Measurements from ENCODE around the gene FAM163B.

FAM163B gene

DNA sequence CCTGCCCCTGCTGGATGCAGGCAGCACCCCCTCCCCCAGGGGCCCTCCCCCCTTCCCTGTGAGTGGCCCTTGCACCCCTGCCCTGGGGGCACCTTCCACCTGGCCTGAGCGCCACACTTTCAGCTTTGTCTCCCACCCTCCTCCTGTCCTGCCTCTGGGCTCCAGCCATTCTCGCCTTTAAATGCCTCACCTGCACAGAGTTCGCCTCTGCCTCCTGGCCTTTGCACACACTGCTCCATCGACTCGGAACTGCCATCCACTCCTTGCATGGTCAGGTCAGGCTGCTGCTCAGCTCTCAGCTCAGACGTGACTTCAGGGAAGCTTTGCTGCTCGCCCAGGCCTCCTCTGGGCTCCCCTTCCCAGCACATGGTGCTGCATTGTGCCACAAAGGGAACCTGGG, 10.2 kb downstream of the FAM163B start:
- H3K9me3 Mint-ChIP-seq: peaks cover 18% of the 10 kb centered on the region
- no peaks in the 10 kb centered on the region for H3K4me1 Mint-ChIP-seq
- H3K4me3 Mint-ChIP-seq: no peak overlapping the region
- no peak overlapping the region for H3K27ac Mint-ChIP-seq
- peaks cover 6% of the 10 kb centered on the region for H3K36me3 Mint-ChIP-seq (ENCODE audit: low read depth)
- H3K27me3 Mint-ChIP-seq (ENCODE audit: low read depth): peaks cover 16% of the 10 kb centered on the region
- TF ChIP-seq, protein P1, sequence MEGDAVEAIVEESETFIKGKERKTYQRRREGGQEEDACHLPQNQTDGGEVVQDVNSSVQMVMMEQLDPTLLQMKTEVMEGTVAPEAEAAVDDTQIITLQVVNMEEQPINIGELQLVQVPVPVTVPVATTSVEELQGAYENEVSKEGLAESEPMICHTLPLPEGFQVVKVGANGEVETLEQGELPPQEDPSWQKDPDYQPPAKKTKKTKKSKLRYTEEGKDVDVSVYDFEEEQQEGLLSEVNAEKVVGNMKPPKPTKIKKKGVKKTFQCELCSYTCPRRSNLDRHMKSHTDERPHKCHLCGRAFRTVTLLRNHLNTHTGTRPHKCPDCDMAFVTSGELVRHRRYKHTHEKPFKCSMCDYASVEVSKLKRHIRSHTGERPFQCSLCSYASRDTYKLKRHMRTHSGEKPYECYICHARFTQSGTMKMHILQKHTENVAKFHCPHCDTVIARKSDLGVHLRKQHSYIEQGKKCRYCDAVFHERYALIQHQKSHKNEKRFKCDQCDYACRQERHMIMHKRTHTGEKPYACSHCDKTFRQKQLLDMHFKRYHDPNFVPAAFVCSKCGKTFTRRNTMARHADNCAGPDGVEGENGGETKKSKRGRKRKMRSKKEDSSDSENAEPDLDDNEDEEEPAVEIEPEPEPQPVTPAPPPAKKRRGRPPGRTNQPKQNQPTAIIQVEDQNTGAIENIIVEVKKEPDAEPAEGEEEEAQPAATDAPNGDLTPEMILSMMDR (IDR thresholded peaks at IDR 0.05; ENCODE audit: unreplicated experiment in 3 of 3): no peak

DNA sequence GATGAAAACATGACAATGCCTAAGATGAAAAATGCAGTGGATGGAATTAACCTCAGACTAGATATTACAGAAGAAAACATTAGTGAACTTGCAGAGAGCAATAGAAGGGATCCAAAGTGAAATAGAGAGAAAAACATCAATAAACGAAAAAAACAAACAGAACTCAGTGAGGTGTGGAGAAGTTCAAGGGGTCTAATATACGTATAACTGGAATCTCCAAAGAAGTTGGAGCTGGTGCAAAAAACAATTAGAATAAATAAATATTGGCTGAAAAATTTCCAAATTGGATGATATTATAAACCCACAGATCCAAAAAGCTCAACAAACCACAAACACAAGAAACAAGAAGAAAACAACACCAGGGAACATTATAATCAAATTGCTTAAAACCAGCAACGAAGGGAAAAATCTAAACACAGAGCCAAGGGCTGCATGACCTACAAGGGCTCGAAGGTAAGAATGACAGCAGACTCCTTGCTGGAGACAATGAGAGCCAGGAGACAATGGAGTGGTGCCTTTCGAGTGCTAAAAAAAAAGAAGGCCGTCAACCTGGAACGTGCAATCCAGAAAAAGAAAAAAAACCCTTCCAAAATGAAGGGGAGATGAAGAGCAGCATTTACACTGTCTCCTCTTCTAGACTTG, 11.8 kb downstream of the FAM163B start:
- no peaks in the 10 kb centered on the region for H3K4me1 Mint-ChIP-seq
- H3K9me3 Mint-ChIP-seq: peaks cover 18% of the 10 kb centered on the region
- H3K4me3 Mint-ChIP-seq: no peak overlapping the region
- TF ChIP-seq, protein P1 (IDR thresholded peaks at IDR 0.05; ENCODE audit: unreplicated experiment in 3 of 3): no peak
- no peak overlapping the region for H3K27ac Mint-ChIP-seq
- H3K27me3 Mint-ChIP-seq (ENCODE audit: low read depth): peaks cover 14% of the 10 kb centered on the region
- H3K36me3 Mint-ChIP-seq (ENCODE audit: low read depth): peaks cover 6% of the 10 kb centered on the region

DNA sequence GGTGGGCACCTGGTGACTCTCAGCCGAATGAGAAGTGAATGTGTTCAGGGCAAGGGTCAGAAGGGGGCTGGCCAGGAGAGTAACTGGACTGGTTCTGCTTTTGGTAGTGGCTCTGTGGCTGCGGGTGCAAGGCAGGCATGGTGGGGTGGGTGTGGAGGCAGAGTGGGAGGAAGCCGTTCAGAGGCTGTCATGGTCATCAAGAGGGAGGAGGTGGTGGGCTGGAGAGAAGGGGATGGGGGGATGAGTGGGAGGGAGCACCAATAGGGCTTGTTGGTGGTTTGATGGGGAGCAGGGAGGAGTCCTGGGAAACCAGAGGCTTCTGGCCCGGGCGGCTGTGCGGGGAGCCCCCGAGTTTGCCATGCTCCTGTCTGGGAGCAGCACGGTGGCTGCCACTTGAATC, 13.3 kb downstream of the FAM163B start:
- Mint-ChIP-seq H3K27me3 (ENCODE audit: low read depth) (peaks cover 10% of the 10 kb centered on the region), H3K4me1 (no peaks in the 10 kb centered on the region), H3K4me3 (no peak overlapping the region), H3K9me3 (peaks cover 18% of the 10 kb centered on the region), H3K36me3 (ENCODE audit: low read depth) (peaks cover 6% of the 10 kb centered on the region), H3K27ac (no peak overlapping the region)
- TF ChIP-seq, protein P1 (IDR thresholded peaks at IDR 0.05; ENCODE audit: unreplicated experiment in 3 of 3): no peak

DNA sequence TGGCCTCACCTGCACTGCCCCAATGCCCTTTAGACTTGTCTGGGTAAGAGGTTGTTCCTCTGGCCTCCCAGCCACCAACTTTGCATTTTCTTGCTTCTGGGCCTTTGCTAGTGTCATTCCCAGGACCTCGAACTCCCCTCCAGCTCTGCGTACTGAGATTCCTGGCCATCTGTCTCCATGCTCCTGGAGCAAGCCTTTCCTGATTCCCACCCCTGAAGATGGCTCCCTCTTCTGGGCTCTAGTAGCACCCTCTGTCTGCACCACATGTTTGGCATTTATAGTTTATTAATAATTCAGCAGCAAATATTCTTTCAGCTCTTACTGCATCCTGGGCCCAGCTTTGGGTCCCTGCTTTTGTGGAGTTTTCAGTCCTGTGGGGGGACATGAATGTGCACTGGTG, 14.9 kb downstream of the FAM163B start:
- Mint-ChIP-seq H3K9me3 (peaks cover 18% of the 10 kb centered on the region), H3K4me3 (no peak overlapping the region), H3K27me3 (ENCODE audit: low read depth) (peaks cover 10% of the 10 kb centered on the region), H3K36me3 (ENCODE audit: low read depth) (peaks cover 6% of the 10 kb centered on the region), H3K4me1 (no peaks in the 10 kb centered on the region), H3K27ac (no peak overlapping the region)
- TF ChIP-seq, protein P1 (IDR thresholded peaks at IDR 0.05; ENCODE audit: unreplicated experiment in 3 of 3): no peak

DNA sequence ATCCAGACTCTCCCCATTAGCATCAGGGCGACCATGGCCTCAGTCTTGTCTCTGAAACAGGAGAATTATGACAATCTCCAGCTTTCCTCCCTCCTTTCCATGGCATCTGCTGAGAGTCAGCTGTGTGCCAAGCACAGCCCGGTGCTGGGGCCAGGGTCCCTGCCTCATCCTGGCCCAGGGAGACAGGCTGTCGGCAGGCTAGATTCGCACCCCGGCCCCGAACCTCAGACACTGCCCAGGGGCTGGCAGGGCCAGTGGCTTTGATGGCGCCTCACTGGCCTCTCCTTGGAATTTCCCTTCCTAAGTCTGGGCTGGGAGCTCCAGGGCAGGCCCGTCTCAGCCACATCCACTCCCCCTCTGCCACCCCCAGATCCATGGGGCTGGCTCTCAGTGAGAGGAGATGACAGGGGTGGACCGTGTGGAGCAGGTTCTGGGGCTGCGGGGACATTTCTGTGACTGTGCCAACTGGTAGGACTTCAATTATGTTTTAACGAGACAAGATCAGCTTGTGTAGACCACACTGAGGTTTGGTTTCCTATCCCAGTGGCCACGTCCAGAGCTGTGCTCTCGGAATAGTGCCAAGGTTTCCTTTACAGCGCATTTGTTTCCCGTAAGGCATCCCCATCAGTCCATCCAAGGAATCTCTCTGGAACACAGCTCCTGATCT, 15.5 kb downstream of the FAM163B start:
- TF ChIP-seq, protein P1 (IDR thresholded peaks at IDR 0.05; ENCODE audit: unreplicated experiment in 3 of 3): no peak
- no peaks in the 10 kb centered on the region for H3K4me1 Mint-ChIP-seq
- peaks cover 6% of the 10 kb centered on the region for H3K36me3 Mint-ChIP-seq (ENCODE audit: low read depth)
- H3K9me3 Mint-ChIP-seq: peaks cover 18% of the 10 kb centered on the region
- H3K27me3 Mint-ChIP-seq (ENCODE audit: low read depth): peaks cover 10% of the 10 kb centered on the region
- H3K27ac Mint-ChIP-seq: no peak overlapping the region
- no peak overlapping the region for H3K4me3 Mint-ChIP-seq

Measured in nephron (organoid).